ENCODE results near the gene SPTLC3.

Gene SPTLC3

DNA sequence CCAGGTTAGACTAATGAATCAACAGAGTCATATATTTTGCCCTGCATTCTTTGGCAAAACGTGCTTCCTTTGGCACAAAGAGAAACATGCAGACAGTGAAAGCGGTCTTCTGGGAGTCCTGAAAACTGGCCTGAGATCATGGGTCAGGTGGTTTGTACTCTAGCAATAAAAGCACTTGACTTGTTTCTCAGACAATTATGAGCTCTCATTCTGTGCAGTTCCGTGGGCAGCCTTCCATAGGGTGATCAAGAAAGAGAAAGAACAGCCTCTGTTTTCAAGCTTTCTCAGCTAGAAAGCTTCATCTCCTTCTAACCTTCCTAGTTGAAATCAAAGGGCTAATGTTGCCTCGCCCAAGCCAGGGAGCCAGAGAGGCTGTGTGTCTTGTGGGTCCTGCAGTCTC is 149.6 kb downstream of the SPTLC3 start:
- H3K4me3 ChIP-seq (ENCODE audit: low read depth in 1 of 2, low read length in 1 of 2): no peak overlapping the region
- TF ChIP-seq, protein P1, sequence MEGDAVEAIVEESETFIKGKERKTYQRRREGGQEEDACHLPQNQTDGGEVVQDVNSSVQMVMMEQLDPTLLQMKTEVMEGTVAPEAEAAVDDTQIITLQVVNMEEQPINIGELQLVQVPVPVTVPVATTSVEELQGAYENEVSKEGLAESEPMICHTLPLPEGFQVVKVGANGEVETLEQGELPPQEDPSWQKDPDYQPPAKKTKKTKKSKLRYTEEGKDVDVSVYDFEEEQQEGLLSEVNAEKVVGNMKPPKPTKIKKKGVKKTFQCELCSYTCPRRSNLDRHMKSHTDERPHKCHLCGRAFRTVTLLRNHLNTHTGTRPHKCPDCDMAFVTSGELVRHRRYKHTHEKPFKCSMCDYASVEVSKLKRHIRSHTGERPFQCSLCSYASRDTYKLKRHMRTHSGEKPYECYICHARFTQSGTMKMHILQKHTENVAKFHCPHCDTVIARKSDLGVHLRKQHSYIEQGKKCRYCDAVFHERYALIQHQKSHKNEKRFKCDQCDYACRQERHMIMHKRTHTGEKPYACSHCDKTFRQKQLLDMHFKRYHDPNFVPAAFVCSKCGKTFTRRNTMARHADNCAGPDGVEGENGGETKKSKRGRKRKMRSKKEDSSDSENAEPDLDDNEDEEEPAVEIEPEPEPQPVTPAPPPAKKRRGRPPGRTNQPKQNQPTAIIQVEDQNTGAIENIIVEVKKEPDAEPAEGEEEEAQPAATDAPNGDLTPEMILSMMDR (IDR thresholded peaks at IDR 0.05): no peak
- H3K36me3 ChIP-seq: no peaks in the 10 kb centered on the region
- no peaks in the 10 kb centered on the region for H3K9me3 ChIP-seq
- H3K4me1 ChIP-seq (ENCODE audit: control insufficient read depth in 1 of 2, insufficient read depth in 1 of 2, low read depth in 1 of 2, low read length in 1 of 2): no peaks in the 10 kb centered on the region
- no peak overlapping the region for H3K27ac ChIP-seq
- no peaks in the 10 kb centered on the region for H3K27me3 ChIP-seq

DNA sequence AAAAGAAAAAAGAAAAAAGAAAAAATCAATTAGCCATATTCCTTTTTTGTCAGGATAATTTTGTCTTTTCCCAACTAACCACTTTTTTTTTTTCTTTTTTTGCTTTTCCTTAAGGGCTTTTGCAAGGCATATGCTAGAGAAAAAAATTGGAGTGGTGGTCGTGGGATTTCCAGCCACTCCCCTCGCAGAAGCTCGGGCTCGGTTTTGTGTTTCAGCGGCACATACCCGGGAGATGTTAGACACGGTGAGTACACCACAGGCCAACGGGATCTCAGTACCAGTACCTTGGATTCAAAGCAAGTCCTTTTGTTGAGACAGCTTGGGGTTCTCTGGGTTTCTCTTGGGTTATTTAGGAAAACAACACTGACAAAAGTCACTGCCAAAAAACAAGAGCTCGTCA is 151.1 kb downstream of the SPTLC3 start:
- TF ChIP-seq, protein P1 (IDR thresholded peaks at IDR 0.05): no peak
- H3K9me3 ChIP-seq: no peaks in the 10 kb centered on the region

DNA sequence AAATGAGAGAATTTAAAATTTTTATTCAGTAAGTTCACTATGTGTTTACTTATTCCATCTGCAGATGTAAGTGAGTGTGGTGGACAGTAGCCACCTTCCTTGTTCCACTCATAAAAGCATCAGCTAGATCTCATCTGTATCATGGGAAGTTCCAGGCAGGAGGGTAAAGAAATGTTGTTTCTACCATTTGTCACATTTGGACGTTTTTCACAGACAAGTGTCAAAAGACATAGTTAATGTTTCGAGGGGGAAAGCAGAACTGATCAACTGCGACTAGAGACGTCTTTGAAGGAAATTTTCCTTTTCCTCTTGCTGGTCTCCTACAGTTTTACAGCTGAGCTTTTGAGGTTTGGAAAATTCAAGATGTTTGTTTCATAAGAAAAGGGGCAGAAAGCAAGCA is 156.4 kb downstream of the SPTLC3 start:
- H3K9me3 ChIP-seq: no peaks in the 10 kb centered on the region
- no peaks in the 10 kb centered on the region for H3K36me3 ChIP-seq
- no peaks in the 10 kb centered on the region for H3K27me3 ChIP-seq
- no peak overlapping the region for H3K4me3 ChIP-seq (ENCODE audit: low read depth in 1 of 2, low read length in 1 of 2)
- H3K4me1 ChIP-seq (ENCODE audit: control insufficient read depth in 1 of 2, insufficient read depth in 1 of 2, low read depth in 1 of 2, low read length in 1 of 2): no peaks in the 10 kb centered on the region
- TF ChIP-seq, protein P1 (IDR thresholded peaks at IDR 0.05): no peak
- H3K27ac ChIP-seq: no peak overlapping the region

More for the DNA sequence above, 151.1 kb downstream of the SPTLC3 start:
- Histone ChIP-seq H3K27ac (no peak overlapping the region), H3K4me1 (ENCODE audit: control insufficient read depth in 1 of 2, insufficient read depth in 1 of 2, low read depth in 1 of 2, low read length in 1 of 2) (no peaks in the 10 kb centered on the region), H3K4me3 (ENCODE audit: low read depth in 1 of 2, low read length in 1 of 2) (no peak overlapping the region), H3K27me3 (no peaks in the 10 kb centered on the region), H3K36me3 (no peaks in the 10 kb centered on the region)

DNA sequence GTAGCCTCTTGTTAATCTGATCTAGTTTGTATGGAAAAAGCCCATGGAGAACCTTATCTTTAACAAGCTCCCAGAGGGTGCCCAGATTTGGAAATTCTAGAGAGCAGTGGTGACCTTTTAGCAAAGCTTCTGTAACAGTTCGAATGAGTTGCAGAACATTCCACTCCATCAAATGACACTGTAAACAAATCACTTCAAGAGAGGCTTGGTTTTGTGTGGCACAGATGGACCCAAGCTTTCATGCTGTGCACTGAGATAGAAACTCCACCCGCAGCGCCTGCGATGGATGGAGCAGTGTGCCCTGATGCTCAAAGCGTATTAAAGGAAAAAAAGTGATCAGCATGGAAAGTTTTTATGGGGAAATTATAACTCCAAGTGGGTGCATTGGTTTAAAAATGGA is 157.2 kb downstream of the SPTLC3 start:
- H3K27ac ChIP-seq: no peak overlapping the region
- H3K4me1 ChIP-seq (ENCODE audit: control insufficient read depth in 1 of 2, insufficient read depth in 1 of 2, low read depth in 1 of 2, low read length in 1 of 2): no peaks in the 10 kb centered on the region
- TF ChIP-seq, protein P1 (IDR thresholded peaks at IDR 0.05): no peak
- H3K9me3 ChIP-seq: no peaks in the 10 kb centered on the region
- H3K27me3 ChIP-seq: no peaks in the 10 kb centered on the region
- no peaks in the 10 kb centered on the region for H3K36me3 ChIP-seq
- no peak overlapping the region for H3K4me3 ChIP-seq (ENCODE audit: low read depth in 1 of 2, low read length in 1 of 2)

DNA sequence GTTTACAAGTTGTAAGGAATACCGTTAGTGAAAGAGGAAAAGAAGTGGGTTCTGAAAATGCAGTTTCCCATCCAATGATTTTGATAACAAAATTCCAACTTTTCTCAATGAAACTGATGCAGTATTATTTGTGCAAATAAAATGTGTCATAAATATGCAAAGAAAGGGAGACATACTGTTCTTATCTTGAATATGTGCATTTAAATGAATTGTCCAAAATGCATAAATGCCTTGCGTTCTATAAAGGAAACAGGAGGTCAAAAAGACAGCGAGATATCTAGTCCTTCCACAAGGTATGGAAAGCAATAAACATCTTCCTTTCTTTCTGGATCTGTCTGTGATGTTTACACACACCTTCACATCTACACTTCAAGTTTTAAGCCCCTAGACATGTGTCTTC is 157.7 kb downstream of the SPTLC3 start:
- Histone ChIP-seq H3K27me3 (no peaks in the 10 kb centered on the region), H3K36me3 (no peaks in the 10 kb centered on the region), H3K4me3 (ENCODE audit: low read depth in 1 of 2, low read length in 1 of 2) (no peak overlapping the region), H3K27ac (no peak overlapping the region), H3K9me3 (no peaks in the 10 kb centered on the region), H3K4me1 (ENCODE audit: control insufficient read depth in 1 of 2, insufficient read depth in 1 of 2, low read depth in 1 of 2, low read length in 1 of 2) (no peaks in the 10 kb centered on the region)
- TF ChIP-seq, protein P1 (IDR thresholded peaks at IDR 0.05): no peak

DNA sequence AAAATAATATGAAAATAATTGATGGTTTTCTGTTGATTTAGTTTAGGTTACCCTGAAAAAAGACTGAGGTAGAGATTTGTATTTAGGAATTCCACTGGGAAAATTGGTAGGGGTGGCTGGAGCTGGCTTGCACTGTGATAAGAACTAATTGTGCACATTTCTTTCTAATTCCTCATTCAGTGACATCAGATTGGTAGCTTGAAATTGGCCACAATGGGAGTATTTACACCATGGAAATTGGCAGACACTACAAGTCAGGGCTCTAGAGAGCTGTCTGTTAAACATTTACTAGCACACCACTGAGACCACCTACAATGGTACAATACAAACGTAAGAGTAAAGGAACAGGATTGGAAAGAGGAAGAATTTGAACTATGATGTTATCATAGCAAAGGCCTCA is 160.3 kb downstream of the SPTLC3 start:
- Histone ChIP-seq H3K4me1 (ENCODE audit: control insufficient read depth in 1 of 2, insufficient read depth in 1 of 2, low read depth in 1 of 2, low read length in 1 of 2) (no peaks in the 10 kb centered on the region), H3K27ac (no peak overlapping the region), H3K9me3 (no peaks in the 10 kb centered on the region), H3K27me3 (no peaks in the 10 kb centered on the region), H3K4me3 (ENCODE audit: low read depth in 1 of 2, low read length in 1 of 2) (no peak overlapping the region), H3K36me3 (no peaks in the 10 kb centered on the region)
- TF ChIP-seq, protein P1 (IDR thresholded peaks at IDR 0.05): no peak

Measured in neutrophil (primary cell).